HFFc6 (cell line): ENCODE data around the gene MCL1. TPM values are rescaled to one million over a fixed set of nuclear protein-coding genes. Genes with fewer than 3 reads are reported as not detected.

Source experiments
- DNase-seq: peaks from one replicate; pipeline ENCODE4 v3.0.0-alpha.2; 2018
- H3K27ac Mint-ChIP-seq: 2 replicates; pipeline ENCODE4 v1.8.0; 2020; ENCODE audit warnings: mild to moderate bottlenecking, mixed read lengths
- H3K27me3 Mint-ChIP-seq: 2 replicates; pipeline ENCODE4 v1.8.0; 2021; ENCODE audit warnings: mild to moderate bottlenecking, moderate library complexity, mixed read lengths; ENCODE audit not compliant: insufficient read depth
- H3K36me3 Mint-ChIP-seq: 2 replicates; pipeline ENCODE4 v1.8.0; 2021; ENCODE audit warnings: low read depth, mixed read lengths
- H3K4me1 Mint-ChIP-seq: 2 replicates; pipeline ENCODE4 v1.8.0; 2020; ENCODE audit warnings: low read depth, mixed read lengths
- H3K4me3 Mint-ChIP-seq: 2 replicates; pipeline ENCODE4 v1.8.0; 2020; ENCODE audit warnings: mild to moderate bottlenecking, moderate library complexity, mixed read lengths
- H3K9me3 Mint-ChIP-seq: 2 replicates; pipeline ENCODE4 v1.8.0; 2020; ENCODE audit warnings: mild to moderate bottlenecking, mixed read lengths
- CTCF ChIP-seq: fragments of 200-600 bp; sonication (generic); IDR thresholded peaks from 2 replicates; pipeline ENCODE4 v1.5.0; 2021; ENCODE audit warnings: antibody characterized with exemption, mild to moderate bottlenecking
- microRNA-seq: library from miRNA; unstranded; fragments of <30 nt; microRNA quantifications from one replicate; pipeline ENCODE4, GENCODE V29; 2019
- total RNA-seq, 6 experiments: library from RNA; stranded (reverse); fragmentation: NEBNext Ultra II Directional; extraction: Animal tissue kit (Norgen Biotek cat#: 25700); gene quantifications; 2 replicates in 1 of 6; 3 replicates in 5 of 6; pipeline ENCODE4 v1.2.3, GENCODE V29; 2021

Gene MCL1
- total RNA-seq, 6 experiments from 2014 or later, result 155 to 170 (median 164) TPM

GRCh38 chr1:150528196-150528595 lies 51.2 kb downstream of the MCL1 start:
- no peak for TF ChIP-seq CTCF
- peak; percentile 72 for DNase-seq
- H3K36me3 Mint-ChIP-seq, result no peaks in the 10 kb centered on the region
- peaks cover 46% of the 10 kb centered on the region for H3K4me1 Mint-ChIP-seq
- no peaks in the 10 kb centered on the region for H3K9me3 Mint-ChIP-seq
- peaks cover 3% of the 10 kb centered on the region; the same call in 1 of the 2 replicates for H3K27me3 Mint-ChIP-seq
- peak overlapping the region; percentile 36; the same call in 1 of the 2 replicates for H3K4me3 Mint-ChIP-seq
- peak overlapping the region; percentile 90 for H3K27ac Mint-ChIP-seq

- no peak overlapping the region for H3K27ac Mint-ChIP-seq
- TF ChIP-seq CTCF, result no peak
- no peaks in the 10 kb centered on the region for H3K36me3 Mint-ChIP-seq
- H3K4me1 Mint-ChIP-seq, result peaks cover 28% of the 10 kb centered on the region
- no peak overlapping the region for H3K4me3 Mint-ChIP-seq
- no peaks in the 10 kb centered on the region for H3K9me3 Mint-ChIP-seq
- DNase-seq, result no peak
- no peaks in the 10 kb centered on the region for H3K27me3 Mint-ChIP-seq
These were observed 54.1 kb downstream of the MCL1 start for GRCh38 chr1:150525348-150525747.

Small RNAs within 50 kb of the gene (microRNA-seq; reads per million reads assigned to microRNA genes)
- gene MIR4257, result not detected

Other genes with a start within 250 kb of the MCL1 start
- gene RPRD2, start 215.5 kb downstream of the MCL1 start, total RNA-seq, result 10 to 100 TPM; 24.0 to 27.9 (median 25.7) TPM
- gene TARS2, start 92.2 kb downstream of the MCL1 start, total RNA-seq, result 10 to 100 TPM; 17.1 to 21.5 (median 19.4) TPM
- 10 to 100 TPM; 30.8 to 52.0 (median 46.5) TPM for gene ECM1, start 71.5 kb downstream of the MCL1 start, total RNA-seq
- gene FALEC, start 63.9 kb downstream of the MCL1 start, total RNA-seq, result under 1 TPM in 2 of 6 experiments, not detected in 4; 0.43 to 0.59 TPM
- gene ADAMTSL4, start 30.2 kb downstream of the MCL1 start, total RNA-seq, result 10 to 100 TPM; 33.7 to 61.2 (median 38.2) TPM
- 100 to 1,000 TPM; 111 to 124 (median 119) TPM for gene ENSA, start 50.0 kb upstream of the MCL1 start, total RNA-seq
- gene GOLPH3L, start 117.5 kb upstream of the MCL1 start, total RNA-seq, result 10 to 100 TPM; 22.0 to 26.3 (median 24.6) TPM
- not detected for gene HORMAD1, start 141.3 kb upstream of the MCL1 start, total RNA-seq
- under 1 TPM in 5 of 6 experiments, not detected in 1; 0.14 to 0.77 (median 0.31) TPM for gene CTSS, start 186.2 kb upstream of the MCL1 start, total RNA-seq
- gene CTSK, start 228.7 kb upstream of the MCL1 start, total RNA-seq, result 100 to 1,000 TPM in 4 of 6 experiments, 10 to 100 TPM in 1, 1 to 10 TPM in 1; 8.5 to 104 (median 101) TPM